ENCODE data around the gene ADAMTS13. TPM values are rescaled to one million over a fixed set of nuclear protein-coding genes. Genes with fewer than 3 reads are reported as not detected.

ADAMTS13 gene
- total RNA-seq, 4 donors from 2014 or later: 1.7 to 4.3 (median 3.2) TPM

DNA sequence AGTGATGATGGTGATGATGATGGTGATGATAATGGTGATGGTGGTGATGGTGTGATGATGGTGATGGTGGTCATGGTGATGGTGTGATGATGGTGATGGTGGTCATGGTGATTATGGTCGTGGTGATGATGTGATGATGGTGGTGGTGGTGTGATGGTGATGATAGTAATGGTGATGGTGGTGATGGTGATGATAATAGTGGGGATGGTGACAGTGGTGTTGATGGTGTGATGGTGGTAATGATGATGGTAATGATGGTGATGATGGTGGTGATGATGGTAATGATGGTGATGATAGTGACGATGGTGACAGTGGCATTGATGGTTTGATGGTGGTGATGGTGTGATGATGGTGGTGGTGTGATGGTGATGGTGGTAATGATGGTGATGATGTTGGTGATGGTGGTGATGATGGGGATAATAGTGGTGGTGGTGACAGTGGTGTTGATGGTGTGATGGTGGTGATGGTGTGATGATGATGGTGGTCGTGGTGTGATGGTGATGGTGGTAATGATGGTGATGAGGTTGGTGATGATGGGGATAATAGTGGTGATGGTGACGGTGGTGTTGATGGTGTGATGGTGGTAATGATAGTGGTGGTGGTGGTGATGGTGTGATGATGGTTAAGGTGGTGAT lies 39.5 kb upstream of the ADAMTS13 start:
- Histone ChIP-seq H3K9me3 (peaks cover 0 to 5% (median 0%) of the 10 kb centered on the region in 4 donors), H3K4me3 (no peak overlapping the region), H3K36me3 (no peaks in the 10 kb centered on the region), H3K4me1 (peaks cover 0 to 7% (median 0%) of the 10 kb centered on the region in 4 donors), H3K27ac (no peak overlapping the region), H3K27me3 (no peaks in the 10 kb centered on the region)
- DNase-seq (ENCODE audit: low spot score in 2 of 2): no peak
- WGBS, 2 donors: 91 to 96% methylated on average over 4 of the region's 4 CpGs
- no peak for TF ChIP-seq POLR2A (IDR thresholded peaks at IDR 0.05)
- TF ChIP-seq, protein P1, sequence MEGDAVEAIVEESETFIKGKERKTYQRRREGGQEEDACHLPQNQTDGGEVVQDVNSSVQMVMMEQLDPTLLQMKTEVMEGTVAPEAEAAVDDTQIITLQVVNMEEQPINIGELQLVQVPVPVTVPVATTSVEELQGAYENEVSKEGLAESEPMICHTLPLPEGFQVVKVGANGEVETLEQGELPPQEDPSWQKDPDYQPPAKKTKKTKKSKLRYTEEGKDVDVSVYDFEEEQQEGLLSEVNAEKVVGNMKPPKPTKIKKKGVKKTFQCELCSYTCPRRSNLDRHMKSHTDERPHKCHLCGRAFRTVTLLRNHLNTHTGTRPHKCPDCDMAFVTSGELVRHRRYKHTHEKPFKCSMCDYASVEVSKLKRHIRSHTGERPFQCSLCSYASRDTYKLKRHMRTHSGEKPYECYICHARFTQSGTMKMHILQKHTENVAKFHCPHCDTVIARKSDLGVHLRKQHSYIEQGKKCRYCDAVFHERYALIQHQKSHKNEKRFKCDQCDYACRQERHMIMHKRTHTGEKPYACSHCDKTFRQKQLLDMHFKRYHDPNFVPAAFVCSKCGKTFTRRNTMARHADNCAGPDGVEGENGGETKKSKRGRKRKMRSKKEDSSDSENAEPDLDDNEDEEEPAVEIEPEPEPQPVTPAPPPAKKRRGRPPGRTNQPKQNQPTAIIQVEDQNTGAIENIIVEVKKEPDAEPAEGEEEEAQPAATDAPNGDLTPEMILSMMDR (IDR thresholded peaks at IDR 0.05): no peak
- TF ChIP-seq EP300 (IDR thresholded peaks at IDR 0.05): no peak

DNA sequence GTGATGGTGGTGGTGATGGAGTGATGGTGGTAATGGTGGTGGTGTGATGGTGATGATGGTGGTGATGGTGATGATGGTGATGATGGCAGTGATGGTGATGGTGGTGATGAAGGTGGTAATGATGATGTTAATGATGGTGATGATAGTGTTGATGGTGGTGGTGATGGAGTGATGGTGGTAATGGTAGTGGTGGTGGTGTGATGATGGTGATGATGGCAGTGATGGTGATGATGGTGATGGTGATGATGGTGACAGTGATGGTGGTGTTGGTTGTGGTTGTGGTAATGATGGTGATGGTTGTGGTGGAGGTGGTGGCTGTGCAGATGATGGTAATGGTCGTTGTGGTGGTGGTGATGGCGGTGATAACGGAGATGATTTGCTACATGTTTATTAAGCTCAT lies 38.7 kb upstream of the ADAMTS13 start:
- peaks cover 0 to 7% (median 0%) of the 10 kb centered on the region in 4 donors for H3K4me1 ChIP-seq
- TF ChIP-seq POLR2A (IDR thresholded peaks at IDR 0.05) (no peak), EP300 (IDR thresholded peaks at IDR 0.05) (no peak)
- TF ChIP-seq, protein P1 (IDR thresholded peaks at IDR 0.05): no peak

DNA sequence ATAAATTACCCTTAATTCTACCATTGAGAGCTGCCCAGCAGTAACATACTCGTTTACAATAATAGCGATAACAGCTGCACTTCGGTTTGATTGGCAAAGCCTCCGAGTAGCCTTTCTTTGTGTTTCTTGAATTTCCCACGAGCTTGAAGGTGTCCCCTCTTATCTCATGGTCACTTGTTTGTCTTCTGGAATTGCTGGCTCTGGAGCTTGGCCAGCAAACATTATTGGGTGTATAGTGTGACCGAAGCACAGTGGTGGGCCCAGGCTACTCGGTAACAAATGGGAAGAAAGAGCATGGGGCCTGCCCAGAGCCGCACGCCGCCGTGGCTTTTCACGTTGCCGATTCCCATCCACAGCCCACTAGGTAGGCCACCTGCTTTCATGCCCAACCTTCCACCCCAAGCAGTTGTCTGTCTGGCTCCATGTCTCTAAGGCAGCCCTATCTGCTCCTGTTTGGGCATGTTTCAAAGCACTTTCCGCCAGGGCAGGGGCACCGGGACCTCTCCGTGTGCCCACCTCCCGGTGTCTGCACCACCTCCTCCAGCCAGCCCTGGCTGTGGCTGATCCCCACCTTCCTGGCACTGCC lies 37.3 kb upstream of the ADAMTS13 start:
- H3K27ac ChIP-seq: no peak overlapping the region
- no peaks in the 10 kb centered on the region for H3K4me1 ChIP-seq
- no peak for DNase-seq (ENCODE audit: low spot score in 2 of 2)
- no peaks in the 10 kb centered on the region for H3K9me3 ChIP-seq
- H3K36me3 ChIP-seq: no peaks in the 10 kb centered on the region
- H3K4me3 ChIP-seq: no peak overlapping the region
- WGBS, 2 donors: 86 to 90% methylated on average over 17 of the region's 17 CpGs
- no peaks in the 10 kb centered on the region for H3K27me3 ChIP-seq
- TF ChIP-seq, protein P1 (IDR thresholded peaks at IDR 0.05): no peak
- no peak for TF ChIP-seq POLR2A (IDR thresholded peaks at IDR 0.05)
- no peak for TF ChIP-seq EP300 (IDR thresholded peaks at IDR 0.05)

More for the DNA sequence above, 38.7 kb upstream of the ADAMTS13 start:
- Histone ChIP-seq H3K4me3 (no peak overlapping the region), H3K27ac (no peak overlapping the region), H3K36me3 (no peaks in the 10 kb centered on the region), H3K27me3 (no peaks in the 10 kb centered on the region), H3K9me3 (no peaks in the 10 kb centered on the region)
- no peak for DNase-seq (ENCODE audit: low spot score in 2 of 2)
- 93 to 99% methylated on average over 3 of the region's 3 CpGs for WGBS, 2 donors

DNA sequence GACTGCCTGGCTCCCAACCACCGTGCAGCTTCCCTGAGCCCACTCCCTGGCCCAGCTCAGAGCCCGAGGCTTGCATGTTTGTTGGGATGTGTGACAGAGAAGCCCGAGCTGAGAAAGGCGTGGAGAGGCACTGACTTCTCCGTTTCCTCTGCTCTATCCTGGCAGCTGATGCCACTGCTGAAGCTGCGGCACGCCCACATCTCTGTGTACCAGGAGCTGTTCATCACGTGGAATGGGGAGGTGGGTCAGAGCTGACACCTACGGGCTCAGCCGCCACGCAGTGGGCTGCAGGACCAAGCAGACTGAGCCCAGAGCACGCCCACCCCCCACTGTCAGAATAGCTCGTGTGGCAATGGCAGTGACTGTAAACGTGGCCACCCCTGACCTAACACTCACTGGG lies 36.7 kb upstream of the ADAMTS13 start:
- TF ChIP-seq EP300 (IDR thresholded peaks at IDR 0.05): no peak
- TF ChIP-seq POLR2A (IDR thresholded peaks at IDR 0.05): no peak
- TF ChIP-seq, protein P1 (IDR thresholded peaks at IDR 0.05): no peak
- 86 to 88% methylated on average over 13 to 14 of the region's 14 CpGs for WGBS, 2 donors
- Histone ChIP-seq H3K36me3 (no peaks in the 10 kb centered on the region), H3K27ac (no peak overlapping the region), H3K9me3 (no peaks in the 10 kb centered on the region), H3K27me3 (no peaks in the 10 kb centered on the region), H3K4me3 (no peak overlapping the region), H3K4me1 (no peaks in the 10 kb centered on the region)
- DNase-seq (ENCODE audit: low spot score in 2 of 2): no peak

DNA sequence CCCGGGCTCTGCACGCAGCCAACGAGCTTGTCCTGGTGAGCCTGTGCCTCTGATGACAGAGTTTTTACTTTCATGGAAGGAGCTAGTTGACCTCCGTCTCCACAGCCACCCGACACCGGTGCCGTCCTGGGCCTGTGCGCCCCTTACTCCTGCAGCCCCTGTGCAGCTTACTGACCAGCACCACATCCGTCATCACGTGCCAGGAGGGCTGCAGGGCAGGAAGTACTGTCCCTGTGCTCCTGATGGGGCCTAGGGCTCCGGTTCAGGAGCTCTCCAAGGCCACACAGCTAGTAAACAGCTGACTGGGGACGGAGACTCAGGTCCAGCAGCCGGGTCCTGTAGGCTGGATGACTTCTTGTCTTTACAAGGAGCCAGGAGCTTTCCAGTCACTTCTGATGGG lies 35.8 kb upstream of the ADAMTS13 start:
- TF ChIP-seq, protein P1 (IDR thresholded peaks at IDR 0.05): no peak
- TF ChIP-seq POLR2A (IDR thresholded peaks at IDR 0.05): no peak
- TF ChIP-seq EP300 (IDR thresholded peaks at IDR 0.05): no peak
- peaks cover 0 to 5% of the 10 kb centered on the region in 2 donors for H3K27me3 ChIP-seq

More for the DNA sequence above, 35.8 kb upstream of the ADAMTS13 start:
- no peak overlapping the region for H3K27ac ChIP-seq
- H3K36me3 ChIP-seq: no peaks in the 10 kb centered on the region
- DNase-seq (ENCODE audit: low spot score in 2 of 2): no peak
- 77 to 81% methylated on average over 10 to 13 of the region's 13 CpGs for WGBS, 2 donors
- H3K4me3 ChIP-seq: no peak overlapping the region
- no peaks in the 10 kb centered on the region for H3K9me3 ChIP-seq
- H3K4me1 ChIP-seq: no peaks in the 10 kb centered on the region
